IPS-NIHi11 (cell line): ENCODE measurements around the gene GRXCR2.
"Not testable (repeated sequence)": the region's sequence is repeated elsewhere in the genome, so short reads cannot be mapped to it uniquely, and the experiment has no call there.

Experiments
- DNase-seq: peaks from one replicate; pipeline ENCODE4 v3.0.0; 2012; ENCODE audit warnings: mixed read lengths, low spot score

Gene GRXCR2

DNA sequence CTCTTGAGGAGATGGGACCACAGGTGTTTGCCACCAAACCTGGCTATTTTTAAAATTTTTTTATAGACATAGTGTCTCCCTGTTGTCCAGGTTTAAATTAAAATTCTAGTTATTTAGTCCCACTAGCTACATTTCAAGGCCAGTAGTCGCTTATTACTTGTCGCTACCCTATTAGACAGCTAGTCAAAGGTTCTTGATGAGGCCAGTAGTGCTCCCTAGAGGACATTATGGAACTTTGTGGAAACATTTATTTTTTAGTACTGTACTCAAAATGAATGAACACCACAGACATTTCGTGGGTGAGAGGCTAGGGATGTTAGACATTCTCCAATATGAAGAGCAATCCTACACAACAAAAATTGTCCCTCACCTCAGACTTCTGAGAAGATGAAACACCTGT is 14.4 kb upstream of the GRXCR2 start:
- DNase-seq, result no peak

DNA sequence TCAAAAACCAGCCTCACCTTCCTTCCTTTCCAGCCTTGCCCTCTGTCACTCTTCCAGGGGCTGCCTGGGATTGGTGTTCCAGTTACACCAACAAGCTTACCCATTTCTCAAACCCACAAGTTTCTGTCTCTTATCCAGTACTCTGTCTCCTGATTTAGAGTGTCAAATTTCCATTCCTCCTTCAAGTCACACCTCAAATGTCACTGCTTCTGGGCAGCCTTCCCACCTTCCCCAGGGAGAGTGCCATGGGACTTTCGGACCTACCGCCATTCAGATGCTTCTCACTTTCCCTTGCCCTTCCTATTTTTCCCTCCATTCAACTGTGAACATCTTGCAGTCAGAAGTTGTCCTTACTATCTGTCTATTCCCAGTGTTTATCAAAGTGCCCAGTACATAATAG is 2.0 kb upstream of the GRXCR2 start:
- no peak for DNase-seq

DNA sequence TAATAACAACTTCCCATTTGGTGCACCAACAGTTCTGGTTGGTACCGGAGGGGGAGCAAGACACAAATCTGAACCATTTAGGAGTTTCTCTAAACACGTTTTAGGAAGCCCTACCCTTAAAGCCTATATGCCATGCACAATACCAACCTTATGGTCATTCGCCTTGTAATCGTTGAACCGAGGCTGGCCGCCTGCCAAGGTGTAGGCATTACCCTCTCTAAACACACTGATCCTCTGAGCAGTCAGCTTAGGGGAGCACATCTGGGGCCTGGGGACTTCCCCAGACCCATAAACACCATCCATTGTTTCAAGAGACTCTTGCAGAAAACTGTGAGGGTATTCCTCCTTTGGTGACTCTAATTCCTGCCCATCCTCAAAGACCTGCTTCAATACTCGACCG is 328 bp downstream of the GRXCR2 start:
- DNase-seq, result no peak

DNA sequence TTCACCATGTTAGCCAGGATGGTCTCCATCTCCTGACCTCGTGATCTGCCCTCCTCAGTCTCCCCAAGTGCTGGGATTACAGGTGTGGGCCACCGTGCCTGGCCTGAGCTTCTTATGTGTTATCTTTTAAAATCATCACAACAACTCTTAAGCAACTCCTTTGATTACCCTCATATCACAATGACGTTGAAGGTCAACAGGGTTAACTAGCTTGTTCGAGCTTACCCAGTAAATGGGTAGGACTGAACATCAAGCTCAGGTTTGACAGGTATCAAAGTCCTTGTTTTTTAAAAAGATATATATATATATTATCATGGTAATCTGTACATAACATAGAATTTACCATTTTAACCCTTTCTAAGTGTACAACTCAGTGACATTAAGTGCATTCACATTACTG is 3.1 kb downstream of the GRXCR2 start:
- DNase-seq, result no peak

- no peak for DNase-seq
Measured at GRCh38 chr5:145867806-145868205, 5.0 kb downstream of the GRXCR2 start.

- DNase-seq, result not testable (repeated sequence)
Measured at GRCh38 chr5:145864432-145864831, 8.4 kb downstream of the GRXCR2 start.

GRCh38 chr5:145863003-145863402 is 9.8 kb downstream of the GRXCR2 start:
- no peak for DNase-seq

- no peak for DNase-seq
Measured at GRCh38 chr5:145859897-145860296, 12.9 kb downstream of the GRXCR2 start.

- no peak for DNase-seq
Measured at GRCh38 chr5:145859453-145859852, 13.4 kb downstream of the GRXCR2 start.

GRCh38 chr5:145858959-145859358 is 13.9 kb downstream of the GRXCR2 start:
- no peak for DNase-seq

GRCh38 chr5:145856285-145856818 is 16.5 kb downstream of the GRXCR2 start:
- DNase-seq, result peak; percentile 49

GRCh38 chr5:145855763-145856267 is 17.0 kb downstream of the GRXCR2 start:
- DNase-seq, result no peak

DNA sequence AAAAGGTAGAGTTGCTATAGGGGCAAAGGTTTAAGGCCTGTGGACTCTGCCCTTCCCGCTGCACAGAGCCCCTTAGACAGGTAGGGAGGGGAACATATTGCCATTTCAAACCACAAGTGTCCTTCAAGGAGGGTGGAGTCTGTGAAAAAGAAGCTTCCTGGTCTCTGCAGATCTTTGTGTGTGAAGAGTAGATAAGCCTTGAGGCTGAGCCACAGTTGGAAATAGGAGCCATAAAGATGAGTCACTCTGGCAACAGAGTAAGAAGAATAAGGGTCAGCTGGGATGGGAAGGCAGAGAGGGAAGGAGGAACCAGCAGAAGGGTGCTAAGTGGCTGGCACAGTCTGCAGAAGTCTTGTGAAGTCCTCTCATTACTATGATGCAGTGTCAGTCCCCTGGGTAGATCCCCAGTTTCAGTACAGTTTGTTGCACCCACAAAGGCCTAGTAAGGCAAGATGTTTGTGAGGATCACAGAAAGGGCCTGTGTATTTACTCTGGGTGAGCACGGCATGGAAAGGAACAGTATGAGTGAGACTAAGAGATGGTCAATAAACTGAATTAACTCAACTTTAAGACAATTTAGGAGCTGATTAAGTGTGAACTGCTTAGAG is 18.1 kb downstream of the GRXCR2 start:
- no peak for DNase-seq

GRCh38 chr5:145853781-145854376 is 18.9 kb downstream of the GRXCR2 start:
- DNase-seq, result no peak

GRCh38 chr5:145852990-145853389 is 19.8 kb downstream of the GRXCR2 start:
- DNase-seq, result no peak

DNA sequence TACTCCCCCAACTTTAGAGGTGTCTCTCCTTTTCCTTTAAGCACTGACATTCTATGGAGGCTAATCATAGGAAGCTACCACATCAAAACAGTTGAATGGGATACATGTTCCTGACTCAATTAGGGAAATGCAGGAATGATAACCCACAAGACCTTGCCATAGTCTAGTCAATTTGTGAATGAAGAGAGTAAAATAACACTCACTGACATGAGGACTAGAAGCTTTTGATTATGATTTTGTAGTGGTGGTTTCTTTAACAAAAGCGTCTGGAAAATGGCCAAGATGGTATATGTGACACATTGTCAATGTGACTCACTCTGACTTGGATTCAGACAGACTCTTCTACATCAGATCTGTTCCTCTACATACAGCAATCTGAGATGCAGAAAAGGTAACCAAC is 24.0 kb downstream of the GRXCR2 start:
- DNase-seq, result no peak

DNA sequence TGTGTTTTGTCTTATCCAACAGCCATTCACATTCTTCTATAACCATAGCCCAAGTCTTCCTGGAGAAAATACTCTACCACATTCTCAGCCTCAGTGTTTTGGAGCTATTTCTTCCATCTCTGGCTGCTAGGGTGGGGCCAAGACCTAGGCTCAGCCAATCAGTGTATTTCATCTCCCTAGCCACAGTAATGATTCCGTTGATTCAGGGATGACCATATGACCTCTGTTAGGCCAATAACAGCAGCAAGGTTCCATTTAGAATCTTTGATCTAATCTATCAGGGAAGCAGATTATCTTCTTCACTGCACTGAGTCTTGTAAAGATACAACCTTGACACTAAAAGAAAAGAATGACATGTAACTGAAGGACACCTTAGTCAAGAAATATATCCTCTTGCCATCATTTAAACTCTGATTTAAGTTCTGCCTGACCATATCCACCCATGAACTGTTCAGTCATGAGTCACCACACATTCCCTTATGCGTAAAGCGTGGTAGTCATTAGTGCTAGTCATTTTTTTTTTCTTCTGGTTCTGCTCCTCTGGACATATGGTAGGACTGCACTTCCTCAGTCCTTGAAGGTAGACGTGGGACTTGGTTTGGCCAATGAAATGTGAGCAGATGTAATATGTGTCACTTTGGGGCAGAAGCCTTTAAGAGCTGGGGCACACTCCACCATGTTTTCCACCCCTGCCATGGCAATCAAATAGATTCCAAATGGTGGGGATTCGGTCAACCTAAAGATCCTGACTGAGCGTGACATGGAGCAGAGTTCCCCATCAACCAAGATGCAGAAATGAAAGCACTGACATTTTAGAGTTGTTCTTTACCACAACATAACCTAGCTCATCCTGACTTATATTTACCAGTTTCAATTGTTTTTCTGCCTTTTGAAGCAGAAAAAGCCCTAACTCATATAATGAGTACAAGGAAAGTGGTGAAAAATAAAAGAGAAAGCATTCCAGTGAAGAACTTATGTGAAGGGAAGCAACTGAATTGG is 25.0 kb downstream of the GRXCR2 start:
- no peak for DNase-seq

DNA sequence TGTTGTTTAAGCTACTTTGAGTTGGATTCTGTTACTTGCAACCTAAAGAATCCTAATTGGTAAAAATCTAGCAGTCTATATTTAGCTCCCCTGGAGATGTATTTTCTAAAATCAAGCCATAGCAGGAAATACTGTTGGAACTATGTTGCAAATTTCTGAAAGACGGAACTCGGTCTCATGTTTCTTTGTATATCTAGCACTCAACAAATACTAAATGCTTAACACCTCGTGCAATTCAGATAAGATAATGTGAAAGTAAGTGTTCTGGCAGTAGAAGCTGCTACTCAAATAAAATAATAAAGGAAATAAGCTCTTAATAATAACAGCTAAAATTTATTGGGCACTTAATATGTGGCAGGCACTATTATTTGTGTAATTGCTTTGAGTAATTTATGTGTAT is 26.7 kb downstream of the GRXCR2 start:
- DNase-seq, result no peak

- no peak for DNase-seq
Measured at GRCh38 chr5:145841299-145841698, 31.5 kb downstream of the GRXCR2 start.

DNA sequence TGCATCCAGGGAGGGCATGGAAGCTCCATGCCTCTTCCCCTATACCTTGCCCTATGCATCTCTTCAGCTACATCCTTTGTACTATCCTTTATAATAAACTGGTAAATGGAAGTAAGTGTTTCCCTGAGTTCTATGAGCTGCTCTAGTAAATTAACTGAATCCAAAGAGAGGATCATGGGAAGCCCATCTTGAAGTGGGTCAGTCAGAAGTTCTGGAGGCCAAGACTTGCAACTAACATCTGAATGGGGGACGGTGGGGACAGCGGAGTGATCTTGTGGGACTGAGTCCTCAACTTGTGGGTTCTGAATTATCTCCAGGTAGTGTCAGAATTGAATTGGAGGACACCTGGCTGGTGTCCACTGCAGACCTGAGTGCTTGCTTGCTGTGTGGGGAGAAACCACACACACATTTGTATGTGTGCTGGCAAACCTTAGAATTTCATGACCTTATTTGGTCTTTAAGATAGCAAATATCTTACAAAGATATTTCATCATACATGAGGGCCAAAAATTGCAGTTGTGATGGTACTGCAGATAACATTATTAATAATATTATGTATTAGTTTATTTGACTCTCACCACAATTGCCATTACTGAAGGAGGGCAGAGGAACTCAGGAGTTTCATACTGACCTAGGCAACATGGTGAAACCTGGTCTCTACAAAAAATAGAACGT is 32.2 kb downstream of the GRXCR2 start:
- no peak for DNase-seq

DNA sequence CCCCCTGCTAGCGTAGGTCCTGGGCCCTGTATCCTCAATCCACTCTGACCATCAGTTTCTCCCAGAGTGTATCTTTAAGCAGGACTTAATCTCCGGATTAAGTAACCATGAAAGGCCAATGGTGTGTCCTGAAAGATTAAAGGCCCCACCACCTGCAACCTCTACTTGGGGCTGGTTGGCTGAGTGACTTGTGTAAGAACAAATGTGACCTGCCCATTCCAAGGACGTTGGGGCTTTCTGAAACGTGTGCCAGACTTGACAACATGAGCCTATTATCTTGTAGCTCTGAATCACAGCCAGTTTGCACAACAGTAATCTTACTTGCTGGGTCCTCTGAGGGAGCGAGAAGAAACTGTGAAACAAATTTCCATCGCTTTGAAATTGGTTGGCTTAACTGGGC is 34.5 kb downstream of the GRXCR2 start:
- no peak for DNase-seq

DNA sequence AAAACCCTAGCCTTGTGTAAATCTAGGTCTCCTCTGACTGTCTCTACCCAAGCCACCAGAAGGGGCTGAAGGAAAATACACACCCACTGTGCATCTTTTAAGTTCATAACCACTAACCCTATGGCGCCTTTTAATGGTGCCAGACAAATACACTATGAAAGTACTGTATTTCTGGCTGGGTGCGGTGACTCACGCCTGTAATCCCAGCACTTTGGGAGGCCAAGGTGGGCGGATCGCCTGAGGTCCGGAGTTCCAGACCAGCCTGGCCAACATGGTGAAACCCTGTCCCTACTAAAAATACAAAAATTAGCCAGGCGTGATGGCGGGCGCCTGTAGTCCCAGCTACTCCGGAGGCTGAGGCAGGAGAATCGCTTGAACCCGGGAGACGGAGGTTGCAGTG is 36.6 kb downstream of the GRXCR2 start:
- DNase-seq, result not testable (repeated sequence)
